DOHH2 (cell line): ENCODE data around the gene MAP3K20.

ENCODE experiments used
- H3F3A ChIP-seq: fragments of 200-600 bp; sonication (generic), shearing (Covaris generic); 2 replicates; pipeline ENCODE4 v1.6.0; 2016; ENCODE audit warnings: antibody characterized with exemption, mild to moderate bottlenecking; ENCODE audit not compliant: control insufficient read depth, insufficient read depth
- H3K27ac ChIP-seq: fragments of 200-600 bp; sonication (generic); 2 replicates; pipeline ENCODE4 v1.5.1; 2014; ENCODE audit warnings: low read depth, mild to moderate bottlenecking, low read length, moderate library complexity
- H3K27me3 ChIP-seq: fragments of 200-600 bp; sonication (generic); 2 replicates; pipeline ENCODE4 v1.6.1; 2014; ENCODE audit warnings: mild to moderate bottlenecking, low read length, mixed read lengths; ENCODE audit not compliant: control insufficient read depth
- H3K36me3 ChIP-seq: fragments of 200-600 bp; sonication (generic); 2 replicates; pipeline ENCODE4 v1.6.1; 2014; ENCODE audit warnings: mild to moderate bottlenecking, low read length, moderate library complexity, mixed read lengths; ENCODE audit not compliant: control insufficient read depth
- H3K4me1 ChIP-seq: fragments of 200-600 bp; sonication (generic); 2 replicates; pipeline ENCODE4 v1.6.1; 2014; ENCODE audit warnings: mild to moderate bottlenecking, low read length, mixed read lengths; ENCODE audit not compliant: control insufficient read depth
- H3K4me2 ChIP-seq: fragments of 200-600 bp; sonication (generic); 2 replicates; pipeline ENCODE4 v1.6.0; 2014; ENCODE audit warnings: mild to moderate bottlenecking, low read length, moderate library complexity
- H3K4me3 ChIP-seq: fragments of 200-600 bp; sonication (generic); 2 replicates; pipeline ENCODE4 v1.5.1; 2014; ENCODE audit warnings: mild to moderate bottlenecking, low read length, mixed read lengths
- H3K79me2 ChIP-seq: fragments of 200-600 bp; sonication (generic); 2 replicates; pipeline ENCODE4 v1.6.1; 2014; ENCODE audit warnings: mild to moderate bottlenecking, low read length, mixed read lengths; ENCODE audit not compliant: control insufficient read depth
- H3K9me2 ChIP-seq: fragments of 200-600 bp; sonication (generic); replicated peaks from 2 replicates; pipeline ENCODE4 v1.6.1; 2014; ENCODE audit warnings: mild to moderate bottlenecking, low read length, mixed read lengths; ENCODE audit not compliant: control insufficient read depth
- H3K9me3 ChIP-seq: fragments of 200-600 bp; sonication (generic); 2 replicates; pipeline ENCODE4 v1.6.1; 2014; ENCODE audit warnings: antibody characterized with exemption, low read length, mixed read lengths; ENCODE audit not compliant: control insufficient read depth, insufficient read depth
- H4K20me1 ChIP-seq: fragments of 200-600 bp; sonication (generic); 2 replicates; pipeline ENCODE4 v1.6.0; 2014; ENCODE audit warnings: low read depth, mild to moderate bottlenecking, antibody characterized with exemption, low read length, moderate library complexity; ENCODE audit not compliant: control insufficient read depth, insufficient read depth
- CTCF ChIP-seq: fragments of 200-600 bp; sonication (generic); IDR thresholded peaks from one replicate; pipeline ENCODE4 v1.5.1; 2014; ENCODE audit warnings: antibody characterized with exemption, mild to moderate bottlenecking, low read depth, low read length; ENCODE audit not compliant: poor library complexity, severe bottlenecking
- EZH2phosphoT487 ChIP-seq: fragments of 200-600 bp; sonication (generic); IDR thresholded peaks from 2 replicates; pipeline ENCODE4 v1.6.1; 2017; ENCODE audit warnings: borderline replicate concordance, mild to moderate bottlenecking, antibody characterized with exemption, low read length, moderate library complexity, mixed read lengths

Gene MAP3K20

GRCh38 chr2:173059292-173059691 lies 16.4 kb upstream of the MAP3K20 start:
- no peaks in the 10 kb centered on the region for H3K79me2 ChIP-seq
- no peaks in the 10 kb centered on the region for H3K27me3 ChIP-seq
- H3K4me3 ChIP-seq: peak overlapping the region; percentile 55
- H4K20me1 ChIP-seq: no peaks in the 10 kb centered on the region
- H3K27ac ChIP-seq: peak overlapping the region; percentile 61
- peak overlapping the region; percentile 72 for H3K4me2 ChIP-seq
- H3K9me2 ChIP-seq: no peaks in the 10 kb centered on the region
- H3K36me3 ChIP-seq: no peaks in the 10 kb centered on the region
- TF ChIP-seq CTCF (no peak), EZH2phosphoT487 (no peak)
- no peaks in the 10 kb centered on the region for H3F3A ChIP-seq
- H3K4me1 ChIP-seq: peaks cover 31% of the 10 kb centered on the region
- peaks cover 4% of the 10 kb centered on the region; the same call in 1 of the 2 replicates for H3K9me3 ChIP-seq

- Histone ChIP-seq H3K4me1 (peaks cover 31% of the 10 kb centered on the region), H3K9me2 (no peaks in the 10 kb centered on the region), H3K27me3 (no peaks in the 10 kb centered on the region), H3K27ac (peak overlapping the region; percentile 61), H3K4me2 (peak overlapping the region; percentile 72), H4K20me1 (no peaks in the 10 kb centered on the region), H3K4me3 (peak overlapping the region; percentile 55), H3K9me3 (peaks cover 4% of the 10 kb centered on the region; the same call in 1 of the 2 replicates), H3K36me3 (no peaks in the 10 kb centered on the region), H3F3A (no peaks in the 10 kb centered on the region), H3K79me2 (no peaks in the 10 kb centered on the region)
- TF ChIP-seq EZH2phosphoT487 (no peak), CTCF (no peak)
Observed at GRCh38 chr2:173059971-173060461, 15.6 kb upstream of the MAP3K20 start.

GRCh38 chr2:173062801-173063200 lies 12.8 kb upstream of the MAP3K20 start:
- H3K4me1 ChIP-seq: peaks cover 31% of the 10 kb centered on the region
- no peaks in the 10 kb centered on the region for H4K20me1 ChIP-seq
- no peaks in the 10 kb centered on the region for H3K27me3 ChIP-seq
- H3K9me3 ChIP-seq: peaks cover 4% of the 10 kb centered on the region; the same call in 1 of the 2 replicates
- no peak overlapping the region for H3K4me3 ChIP-seq
- no peaks in the 10 kb centered on the region for H3F3A ChIP-seq
- no peaks in the 10 kb centered on the region for H3K79me2 ChIP-seq
- H3K36me3 ChIP-seq: no peaks in the 10 kb centered on the region
- no peak for TF ChIP-seq EZH2phosphoT487
- TF ChIP-seq CTCF: no peak
- no peak overlapping the region for H3K4me2 ChIP-seq
- H3K9me2 ChIP-seq: no peaks in the 10 kb centered on the region
- H3K27ac ChIP-seq: no peak overlapping the region
